Omental fat pad (tissue), 4 donors: Measurements from ENCODE around the gene NEAT1. TPM values are rescaled to one million over a fixed set of nuclear protein-coding genes. Genes with fewer than 3 reads are reported as not detected.

Experiments used
- ATAC-seq: fragments of 150-250 bp; one replicate; pipeline ENCODE4 v1.9.1; 2016; ENCODE audit warnings: mild to moderate bottlenecking, moderate library complexity; ENCODE audit not compliant: low FRiP score
- DNase-seq: peaks from one replicate; pipeline ENCODE4 v3.0.0-alpha.2; 2019; ENCODE audit warnings: low spot score
- CTCF ChIP-seq, 3 donors: fragments of 450-650 bp; IDR thresholded peaks; one replicate each; pipeline ENCODE4 v1.5.1; 2016 to 2017; ENCODE audit warnings: antibody characterized with exemption in 3 of 3, mild to moderate bottlenecking in 3 of 3, moderate library complexity in 2 of 3
- total RNA-seq, 4 donors: library from RNA; depleted of rRNA; stranded (reverse); fragments of >200 nt; gene quantifications; one replicate each; pipeline ENCODE4 v1.1.0, GENCODE V29; 2016

The NEAT1 gene
- 1,000 to 10,000 TPM in 1 of 4 donors, 100 to 1,000 TPM in 3; 447 to 1,169 (median 678) TPM for total RNA-seq

GRCh38 chr11:65422633-65423515 is at the start of gene NEAT1:
Gene NEAT1, plus strand, starts transcription at chr11:65422798.
- TF ChIP-seq CTCF (IDR thresholded peaks at IDR 0.05), result no peak
- ATAC-seq (peak; percentile 4), DNase-seq (peak; percentile 99)

- DNase-seq, result no peak
- ATAC-seq, result no peak
- no peak for TF ChIP-seq CTCF (IDR thresholded peaks at IDR 0.05)
Measured at GRCh38 chr11:65373839-65374580, 48.6 kb upstream of the NEAT1 start.

GRCh38 chr11:65375012-65375411 is 47.6 kb upstream of the NEAT1 start:
- ATAC-seq (no peak), DNase-seq (no peak)
- no peak for TF ChIP-seq CTCF (IDR thresholded peaks at IDR 0.05)

- no peak for ATAC-seq
- DNase-seq, result no peak
- TF ChIP-seq CTCF (IDR thresholded peaks at IDR 0.05), result no peak
Measured at GRCh38 chr11:65376138-65376713, 46.4 kb upstream of the NEAT1 start.

GRCh38 chr11:65377036-65377435 is 45.6 kb upstream of the NEAT1 start:
- DNase-seq, result no peak
- no peak for TF ChIP-seq CTCF (IDR thresholded peaks at IDR 0.05)
- ATAC-seq, result no peak

- DNase-seq, result no peak
- no peak for TF ChIP-seq CTCF (IDR thresholded peaks at IDR 0.05)
- ATAC-seq, result no peak
Measured at GRCh38 chr11:65377777-65378176, 44.8 kb upstream of the NEAT1 start.
